Activated T-helper 1 cell treated with anti-CD3 and anti-CD28 coated beads, Interleukin-12 subunit alpha, Interleukin-12 subunit beta, Interleukin-2, Interleukin-4 antibody, amounts not matched to agents 30 ng/mL and 10 ng/mL and 1 ng/mL, durations not matched to agents 14 hours and 24 hours and 36 hours (primary cell): ENCODE results near the gene NOP9. TPM values are rescaled to one million over a fixed set of nuclear protein-coding genes. Genes with fewer than 3 reads are reported as not detected.
A peak's percentile ranks its signal among the peaks of the same experiment; 100 is the strongest.

ENCODE experiments used
- DNase-seq: peaks from one replicate; pipeline ENCODE4 v3.0.0; 2021; ENCODE audit warnings: low spot score
- H3K27ac Mint-ChIP-seq: one replicate; pipeline ENCODE4 v1.8.0; 2021; ENCODE audit warnings: mild to moderate bottlenecking, mixed read lengths
- H3K27me3 Mint-ChIP-seq: one replicate; pipeline ENCODE4 v1.8.0; 2022; ENCODE audit warnings: mild to moderate bottlenecking, moderate library complexity, mixed read lengths; ENCODE audit not compliant: insufficient read depth
- H3K36me3 Mint-ChIP-seq: one replicate; pipeline ENCODE4 v1.8.0; 2021; ENCODE audit warnings: low read depth, mixed read lengths
- H3K4me1 Mint-ChIP-seq: one replicate; pipeline ENCODE4 v1.8.0; 2021; ENCODE audit warnings: low read depth, mixed read lengths
- H3K4me3 Mint-ChIP-seq: one replicate; pipeline ENCODE4 v1.8.0; 2021; ENCODE audit warnings: mild to moderate bottlenecking, moderate library complexity, mixed read lengths
- H3K9me3 Mint-ChIP-seq: one replicate; pipeline ENCODE4 v1.8.0; 2021; ENCODE audit warnings: mixed read lengths
- intact Hi-C: fragments of 100-400 bp; cut with micrococcal nuclease; formaldehyde crosslinking; loops from one replicate; pipeline ENCODE4 v1.15.1; 2024
- total RNA-seq: library from RNA; stranded (reverse); gene quantifications from 2 replicates; pipeline ENCODE4 v1.2.3, GENCODE V29; 2022

NOP9 gene
- total RNA-seq, 1 donor from 2014 or later, result 49.3 TPM

DNA sequence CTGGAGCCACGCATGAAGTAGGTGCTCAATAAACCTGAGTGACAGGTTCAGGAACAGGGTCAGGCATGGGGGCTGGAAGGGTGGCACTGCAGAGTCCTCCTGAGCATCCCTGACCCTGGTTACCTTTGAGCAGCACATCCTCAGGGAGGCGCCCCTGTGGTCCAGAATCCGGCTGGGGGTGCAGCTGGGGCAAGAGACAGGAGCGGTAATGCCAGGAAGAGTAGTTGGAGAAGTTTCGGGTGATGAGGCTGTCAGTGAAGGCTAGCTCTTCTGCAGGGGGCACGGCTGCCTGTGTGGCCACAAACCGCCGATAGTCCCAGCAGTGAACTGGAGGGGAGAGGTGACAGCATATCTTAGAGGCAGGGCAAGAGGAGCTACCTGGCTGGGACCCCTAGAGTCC, 30.3 kb upstream of the NOP9 start:
- Mint-ChIP-seq H3K27ac (no peak overlapping the region), H3K27me3 (no peaks in the 10 kb centered on the region), H3K36me3 (peaks cover 16% of the 10 kb centered on the region), H3K9me3 (no peaks in the 10 kb centered on the region), H3K4me3 (peak overlapping the region; percentile 50), H3K4me1 (peaks cover 46% of the 10 kb centered on the region)
- intact Hi-C loops, result no loop called here
- no peak for DNase-seq

DNA sequence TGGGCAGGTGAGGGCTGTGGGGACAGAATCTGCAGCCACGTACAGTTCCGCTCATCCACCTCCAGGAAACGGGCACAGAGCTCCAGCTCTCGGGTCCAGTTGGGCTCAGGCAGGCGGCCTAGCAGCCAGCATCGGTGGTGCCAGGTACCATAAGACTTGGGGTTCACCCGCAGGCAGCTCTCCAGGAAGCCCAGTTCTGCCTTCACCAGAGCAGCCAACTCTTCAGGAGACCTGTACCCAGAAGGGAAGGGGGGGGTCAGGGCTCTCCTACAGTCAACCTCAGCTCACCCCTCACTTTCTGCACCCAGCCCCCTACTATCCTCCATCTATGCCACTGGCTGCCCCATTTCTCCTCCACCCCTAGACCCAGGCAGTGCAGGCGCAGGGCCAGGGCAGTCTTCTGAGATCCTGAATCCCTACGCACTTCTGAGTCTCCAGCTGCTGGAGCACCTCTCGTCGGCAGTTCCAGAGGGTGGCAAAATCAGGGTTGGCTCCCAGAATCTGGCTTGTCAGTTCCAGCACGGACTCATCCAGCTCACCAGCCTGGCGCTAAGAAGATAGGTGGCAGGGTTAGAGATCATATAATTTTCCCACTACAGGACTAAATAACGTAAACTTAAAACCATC, 29.6 kb upstream of the NOP9 start:
- peaks cover 49% of the 10 kb centered on the region for H3K4me1 Mint-ChIP-seq
- peaks cover 14% of the 10 kb centered on the region for H3K36me3 Mint-ChIP-seq
- no peak overlapping the region for H3K27ac Mint-ChIP-seq
- no peaks in the 10 kb centered on the region for H3K27me3 Mint-ChIP-seq
- no peaks in the 10 kb centered on the region for H3K9me3 Mint-ChIP-seq
- intact Hi-C loops, result no loop called here
- peak overlapping the region; percentile 93 for H3K4me3 Mint-ChIP-seq
- DNase-seq, result no peak

DNA sequence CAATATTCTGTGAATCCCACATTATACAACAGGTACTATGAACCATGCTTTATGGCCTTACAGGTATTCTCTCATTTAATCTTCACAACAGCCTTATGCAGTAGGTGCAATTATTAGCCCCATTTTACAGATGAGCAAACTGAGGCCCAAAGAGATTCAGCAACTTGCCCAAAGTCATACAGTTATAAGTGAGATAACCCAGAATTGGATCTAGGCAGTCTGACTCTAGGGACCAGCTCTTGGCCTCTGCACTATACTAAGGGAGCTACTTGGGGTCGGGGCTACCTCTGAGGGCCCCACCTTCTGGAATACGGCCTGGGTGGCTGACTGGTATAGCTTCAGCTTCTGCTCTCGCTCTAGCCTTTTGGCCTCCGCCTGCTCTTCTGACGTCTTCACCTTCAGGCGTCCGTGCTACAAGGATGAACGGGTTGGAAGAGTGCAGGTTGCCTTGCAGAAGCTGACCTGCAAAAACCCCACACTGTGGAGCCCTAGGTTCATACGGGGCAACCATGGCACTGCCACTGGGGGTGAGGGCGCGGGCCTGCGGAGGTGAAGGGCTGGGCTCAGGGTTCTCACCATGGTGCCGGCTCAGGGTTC, 29.0 kb upstream of the NOP9 start:
- Mint-ChIP-seq H3K9me3 (no peaks in the 10 kb centered on the region), H3K36me3 (peaks cover 14% of the 10 kb centered on the region), H3K4me3 (peak overlapping the region; percentile 93), H3K4me1 (peaks cover 52% of the 10 kb centered on the region), H3K27me3 (no peaks in the 10 kb centered on the region), H3K27ac (peak overlapping the region; percentile 96)
- intact Hi-C loops, result loop anchor here (1.0 kb wide), 8 partner anchors 28 to 172 kb away; partner anchors contain the start of genes CHMP4A, DHRS1, GMPR2 and IPO4
- DNase-seq, result no peak

DNA sequence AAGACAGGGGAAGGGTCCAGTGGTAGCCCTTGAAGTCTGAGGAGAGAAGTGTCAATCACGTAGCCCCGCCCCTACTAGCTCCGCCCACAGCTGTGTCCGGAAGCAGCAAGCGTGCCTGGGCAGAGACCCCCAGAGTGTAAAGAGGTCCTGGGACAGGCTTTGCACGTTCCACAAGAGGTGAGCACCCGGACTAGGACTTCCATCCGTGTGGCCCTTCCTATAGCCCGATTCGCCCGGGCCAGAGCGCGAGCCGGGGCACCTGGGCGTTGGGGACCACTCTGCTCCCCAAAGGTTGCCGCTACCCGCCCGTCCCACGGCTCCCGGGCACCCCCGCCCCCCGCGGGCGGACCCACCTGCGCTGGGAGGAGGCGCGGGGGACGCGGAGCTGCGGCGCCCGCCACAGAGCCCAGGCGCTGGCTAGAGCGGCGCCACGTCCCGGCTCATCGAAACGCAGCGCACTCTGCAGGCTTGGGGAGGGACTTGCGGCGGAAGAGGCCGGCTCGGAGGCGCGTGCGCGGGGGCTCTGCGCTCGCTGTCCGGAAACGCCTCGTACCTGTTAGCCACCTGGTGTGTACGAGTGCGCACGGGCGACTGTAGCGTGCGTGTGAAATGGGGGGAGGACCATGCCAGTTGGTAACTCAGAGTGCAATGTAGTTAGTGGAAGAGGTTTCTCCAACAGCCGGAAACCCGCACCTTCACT, 28.4 kb upstream of the NOP9 start, which contains the start of gene RABGGTA:
TSS of gene RABGGTA (minus strand) at position 464 of the 700 bp plus-strand sequence. CDS start 482 bp downstream, outside the sequence.
- H3K9me3 Mint-ChIP-seq, result no peaks in the 10 kb centered on the region
- H3K27me3 Mint-ChIP-seq, result no peaks in the 10 kb centered on the region
- peak within 1 kb of the TSS; percentile 93 for H3K4me3 Mint-ChIP-seq
- H3K36me3 Mint-ChIP-seq, result peaks cover 12% of the 10 kb centered on the region
- H3K27ac Mint-ChIP-seq, result peak within 1 kb of the TSS; percentile 96
- intact Hi-C loops, result loop anchor here (1.0 kb wide), 8 partner anchors 28 to 171 kb away; partner anchors contain the start of genes CHMP4A, DHRS1, GMPR2 and IPO4
- H3K4me1 Mint-ChIP-seq, result peaks cover 52% of the 10 kb centered on the region
- peak; percentile 87 for DNase-seq

DNA sequence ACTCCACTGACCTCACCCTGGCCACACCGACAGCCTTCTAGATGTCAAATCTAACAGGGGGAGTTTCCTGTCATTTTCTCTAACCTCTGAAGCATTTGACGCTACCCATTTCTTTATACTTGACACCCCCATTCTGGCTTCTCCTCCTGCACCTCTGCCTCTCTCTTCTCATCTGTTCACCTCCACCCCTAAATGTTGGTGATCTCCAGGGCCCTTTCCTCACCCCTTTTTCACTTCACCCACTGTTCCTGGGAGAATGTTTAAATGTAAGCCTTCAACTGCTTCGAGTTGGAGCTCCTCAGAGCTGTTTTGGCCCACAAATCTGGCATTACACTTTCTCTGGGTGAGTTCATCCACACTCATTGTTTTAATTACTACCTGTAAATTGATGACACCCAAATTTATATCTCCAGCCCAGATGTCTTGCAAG, 27.8 kb upstream of the NOP9 start:
- Mint-ChIP-seq H3K4me1 (peaks cover 52% of the 10 kb centered on the region), H3K27ac (peak overlapping the region; percentile 86), H3K36me3 (peaks cover 6% of the 10 kb centered on the region), H3K27me3 (no peaks in the 10 kb centered on the region), H3K4me3 (peak overlapping the region; percentile 93), H3K9me3 (no peaks in the 10 kb centered on the region)
- intact Hi-C loops, result loop anchor here (1.0 kb wide), 8 partner anchors 27 to 170 kb away; partner anchors contain the start of genes CHMP4A, DHRS1, GMPR2 and IPO4
- DNase-seq, result no peak

DNA sequence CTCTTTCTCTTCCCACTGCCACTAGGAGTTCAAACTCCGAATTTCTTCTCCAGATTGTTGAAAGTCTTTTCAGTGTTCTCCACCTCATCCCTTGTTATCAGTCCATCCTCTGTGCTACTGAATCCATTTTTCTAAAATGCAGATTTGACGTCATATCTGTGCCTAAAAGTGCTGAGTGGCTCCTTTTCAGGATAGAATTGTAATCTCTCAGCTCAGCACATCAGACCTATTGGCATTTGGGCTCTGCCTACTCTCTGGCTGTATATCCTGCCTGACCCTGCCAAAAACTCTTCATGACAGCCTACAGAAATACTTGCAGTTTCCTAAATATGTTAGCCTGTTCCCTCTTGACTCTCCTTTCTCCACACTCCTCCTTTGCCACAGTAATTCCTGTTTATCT, 27.2 kb upstream of the NOP9 start:
- Mint-ChIP-seq H3K27me3 (no peaks in the 10 kb centered on the region), H3K4me1 (peaks cover 46% of the 10 kb centered on the region)

DNA sequence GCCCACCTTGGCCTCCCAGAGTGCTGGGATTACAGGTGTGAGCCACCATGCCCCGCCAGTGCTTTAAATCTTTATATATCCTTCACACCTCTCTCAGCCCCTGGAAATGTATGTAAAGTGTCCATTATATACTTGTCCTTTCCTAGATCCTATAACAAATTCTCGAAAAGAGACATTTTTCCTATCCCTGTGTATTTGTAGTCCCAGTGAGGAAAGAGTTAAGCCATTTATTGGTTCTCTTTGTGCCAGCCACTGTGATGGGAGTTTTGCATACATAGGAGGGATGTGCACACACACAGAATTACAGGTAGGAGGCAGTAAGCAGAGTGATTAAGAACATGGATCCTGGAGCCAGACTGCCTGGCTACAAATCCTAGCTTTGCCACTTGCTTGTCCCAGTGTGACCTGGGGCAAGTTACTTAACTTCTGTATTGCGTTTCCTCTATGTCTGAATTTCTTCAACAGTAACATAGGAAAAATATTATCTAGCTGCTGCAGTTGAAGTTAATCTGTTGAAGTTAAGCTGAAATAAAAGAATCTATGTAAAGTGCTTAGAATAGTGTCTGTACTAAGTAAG, 26.1 kb upstream of the NOP9 start:
- Mint-ChIP-seq H3K27ac (peak overlapping the region; percentile 82), H3K9me3 (no peaks in the 10 kb centered on the region), H3K27me3 (no peaks in the 10 kb centered on the region), H3K4me3 (peak overlapping the region; percentile 42), H3K36me3 (peaks cover 3% of the 10 kb centered on the region), H3K4me1 (peaks cover 55% of the 10 kb centered on the region)
- DNase-seq, result no peak
- intact Hi-C loops, result no loop called here

More for the DNA sequence above, 27.2 kb upstream of the NOP9 start:
- peak overlapping the region; percentile 93 for H3K4me3 Mint-ChIP-seq
- intact Hi-C loops, result no loop called here
- no peak for DNase-seq
- H3K27ac Mint-ChIP-seq, result peak overlapping the region; percentile 86
- H3K9me3 Mint-ChIP-seq, result no peaks in the 10 kb centered on the region
- no peaks in the 10 kb centered on the region for H3K36me3 Mint-ChIP-seq

DNA sequence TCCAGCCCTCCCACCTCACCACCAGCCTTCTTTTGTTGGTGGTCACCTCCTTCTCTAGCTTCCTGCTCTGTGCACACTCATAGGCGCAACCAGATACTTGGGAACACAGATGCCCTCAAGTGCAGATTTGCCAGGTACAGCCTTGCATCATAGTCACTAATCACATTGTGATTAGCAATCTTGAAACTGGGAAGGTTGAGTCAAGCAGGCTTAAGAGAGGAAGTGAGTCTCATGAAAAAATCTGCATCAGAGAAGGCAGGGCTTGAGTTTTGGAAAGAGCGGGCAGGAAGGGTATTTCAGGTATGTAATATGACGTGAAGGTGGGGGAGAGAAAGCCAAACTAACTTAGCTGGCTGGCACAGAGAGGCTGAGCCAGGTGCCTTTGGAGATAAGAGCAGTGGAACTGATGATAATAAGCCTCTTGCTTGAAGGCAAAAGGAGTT, 25.5 kb upstream of the NOP9 start:
- Mint-ChIP-seq H3K36me3 (peaks cover 6% of the 10 kb centered on the region), H3K9me3 (no peaks in the 10 kb centered on the region), H3K27me3 (no peaks in the 10 kb centered on the region), H3K27ac (peak overlapping the region; percentile 82), H3K4me3 (peak overlapping the region; percentile 11), H3K4me1 (peaks cover 61% of the 10 kb centered on the region)
- DNase-seq, result peak; percentile 45
- intact Hi-C loops, result loop anchor here (1.0 kb wide), 1 partner anchor 15 kb away; no protein-coding TSS in a partner anchor

DNA sequence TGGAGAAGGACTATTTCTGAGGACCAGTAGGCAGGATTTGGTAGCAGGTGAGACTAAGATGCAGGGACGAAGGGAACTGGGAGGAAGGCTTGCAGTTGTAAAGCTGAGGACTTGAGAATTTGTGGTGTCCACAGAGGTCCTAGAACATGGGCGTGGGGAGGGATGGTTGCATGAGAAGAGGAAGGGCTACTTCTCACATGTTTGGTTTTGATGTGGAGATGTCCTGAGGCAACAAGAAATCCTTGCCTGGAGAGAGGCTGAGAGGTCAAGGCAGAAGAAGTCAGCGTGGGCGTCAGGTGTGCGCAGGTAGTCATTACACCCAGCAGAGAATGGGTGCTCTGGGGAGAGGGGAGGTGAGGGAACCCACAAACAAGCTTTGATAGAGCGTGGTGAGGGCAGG, 22.6 kb upstream of the NOP9 start:
- Mint-ChIP-seq H3K36me3 (peaks cover 6% of the 10 kb centered on the region), H3K9me3 (no peaks in the 10 kb centered on the region), H3K27ac (no peak overlapping the region), H3K4me3 (no peak overlapping the region), H3K4me1 (peaks cover 58% of the 10 kb centered on the region), H3K27me3 (no peaks in the 10 kb centered on the region)
- intact Hi-C loops, result no loop called here
- DNase-seq, result no peak

DNA sequence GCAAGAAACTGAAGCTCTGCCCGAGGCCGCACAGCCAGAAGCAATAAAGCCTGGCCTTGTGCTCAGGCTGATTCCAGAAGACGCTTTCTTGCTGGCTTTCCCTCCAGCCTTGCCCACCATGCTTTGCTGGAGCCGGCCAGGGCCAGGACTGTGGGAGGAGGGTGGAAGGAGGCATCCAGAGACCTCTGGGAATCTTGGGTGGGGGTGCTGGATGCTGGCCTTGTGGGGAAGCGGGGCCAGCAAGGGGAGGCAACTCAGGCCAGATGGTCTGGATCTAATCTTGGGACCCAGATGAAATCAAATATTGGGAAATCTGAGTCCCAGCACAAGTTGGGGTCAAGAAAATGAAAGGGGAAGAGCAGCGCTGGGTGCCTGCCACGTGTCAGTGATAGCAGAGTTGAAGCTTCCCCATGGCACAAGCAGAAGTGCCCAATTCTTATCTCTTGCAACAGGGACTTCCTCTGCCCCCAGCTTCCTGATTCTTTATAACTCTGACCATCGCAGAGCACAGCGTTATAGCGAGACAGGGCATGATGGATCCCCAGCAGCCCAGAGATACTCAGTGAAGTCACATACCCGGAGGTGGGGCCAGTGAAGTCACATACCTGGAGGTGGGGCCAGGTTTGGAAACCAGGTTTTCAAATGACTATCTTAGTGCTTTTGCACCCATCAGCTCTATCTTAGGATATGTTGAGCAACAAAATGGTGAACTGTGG, 21.9 kb upstream of the NOP9 start:
- no peak for DNase-seq
- peaks cover 6% of the 10 kb centered on the region for H3K36me3 Mint-ChIP-seq
- intact Hi-C loops, result no loop called here

DNA sequence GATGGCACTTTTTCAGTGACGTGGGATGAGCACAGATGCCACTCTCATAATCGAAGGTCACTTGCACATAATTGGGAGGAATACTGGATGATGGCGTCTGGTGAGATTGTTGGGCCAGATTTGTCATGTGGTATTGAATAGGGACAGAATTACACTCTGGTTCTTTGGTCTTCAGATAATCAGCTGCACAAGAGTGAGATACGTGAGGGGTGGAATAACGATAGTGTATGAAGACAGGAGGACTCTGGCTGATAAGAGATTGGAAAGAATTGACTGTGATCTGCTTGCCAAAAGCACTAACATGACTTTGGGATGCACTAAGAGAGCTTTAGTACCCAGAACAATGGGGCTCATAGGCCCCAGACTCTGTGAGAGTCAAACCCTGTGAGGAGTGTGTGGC, 21.2 kb upstream of the NOP9 start:
- H3K4me3 Mint-ChIP-seq, result peak overlapping the region; percentile 35
- no peak for DNase-seq
- peaks cover 46% of the 10 kb centered on the region for H3K4me1 Mint-ChIP-seq
- intact Hi-C loops, result no loop called here
- peak overlapping the region; percentile 65 for H3K27ac Mint-ChIP-seq
- peaks cover 6% of the 10 kb centered on the region for H3K36me3 Mint-ChIP-seq
- H3K9me3 Mint-ChIP-seq, result no peaks in the 10 kb centered on the region
- H3K27me3 Mint-ChIP-seq, result peaks cover under 1% of the 10 kb centered on the region

More for the DNA sequence above, 21.9 kb upstream of the NOP9 start:
- Mint-ChIP-seq H3K9me3 (no peaks in the 10 kb centered on the region), H3K4me3 (no peak overlapping the region), H3K4me1 (peaks cover 51% of the 10 kb centered on the region), H3K27ac (no peak overlapping the region), H3K27me3 (no peaks in the 10 kb centered on the region)
